ENCODE results near the gene ALPK1.
"Not testable (repeated sequence)": the region's sequence is repeated elsewhere in the genome, so short reads cannot be mapped to it uniquely, and the experiment has no call there.

The ALPK1 gene

GRCh38 chr4:112473985-112474384 is 176.8 kb downstream of the ALPK1 start:
- DNase-seq = no peak

GRCh38 chr4:112485930-112486329 is 188.8 kb downstream of the ALPK1 start:
- no peak for DNase-seq

- DNase-seq = not testable (repeated sequence)
Measured at GRCh38 chr4:112490808-112491207, 193.6 kb downstream of the ALPK1 start.

All from NCI-H1436 treated with DMSO at 0.1 percent for 48 hours (cell line).